H1 (cell line): Measurements from ENCODE around the gene TIMM21.

Experiments used
- EGR1 ChIP-seq: IDR thresholded peaks from 2 replicates; pipeline ENCODE4 v1.6.1; 2011; ENCODE audit warnings: low read depth, low read length, borderline replicate concordance
- POLR2A ChIP-seq, 2 experiments: IDR thresholded peaks; 1 replicate in 1 of 2; 2 replicates in 1 of 2; pipeline ENCODE4 v1.6.1; 2011; ENCODE audit warnings: low read depth in 2 of 2, low read length in 2 of 2, mild to moderate bottlenecking in 2 of 2; ENCODE audit errors: control extremely low read depth in 1 of 2
- SUZ12 ChIP-seq: fragments of 200-600 bp; sonication (generic); IDR thresholded peaks from 2 replicates; pipeline ENCODE4 v1.6.1; 2012; ENCODE audit warnings: mild to moderate bottlenecking, inconsistent platforms, low read length, moderate library complexity, mixed read lengths
- TF ChIP-seq, protein P1 (sequence below), 3 experiments: IDR thresholded peaks; 1 replicate in 2 of 3; 2 replicates in 1 of 3; pipeline versions ENCODE4 v1.5.1 to v1.6.1; 2011; ENCODE audit warnings: low read length in 3 of 3, mild to moderate bottlenecking in 3 of 3, inconsistent platforms in 2 of 3, low read depth in 1 of 3, moderate library complexity in 1 of 3; ENCODE audit not compliant: insufficient read depth in 1 of 3; ENCODE audit errors: control extremely low read depth in 1 of 3
- TF ChIP-seq, protein P2 (sequence below): IDR thresholded peaks from 2 replicates; pipeline ENCODE4 v1.6.1; 2012; ENCODE audit warnings: low read length, inconsistent platforms

DNA sequence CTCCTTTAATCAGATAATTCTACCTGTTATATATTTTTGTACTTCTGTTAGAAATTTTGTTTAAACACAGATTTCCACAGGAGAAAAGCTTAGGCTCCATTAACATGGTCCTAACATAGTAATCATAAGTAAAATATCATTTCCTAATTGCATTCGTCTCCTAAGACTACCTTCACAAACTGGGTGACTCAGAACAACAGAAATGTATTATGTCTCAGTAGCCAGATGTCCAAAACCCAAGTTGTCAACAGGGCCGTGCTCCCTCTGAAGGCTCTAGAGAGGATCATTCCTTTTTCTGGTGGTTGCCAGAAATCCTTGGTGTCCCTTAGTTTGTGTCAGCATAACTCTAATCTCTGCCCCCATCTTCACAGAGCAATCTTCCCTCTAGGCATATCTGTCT is 6.1 kb upstream of the TIMM21 start:
- no peak for TF ChIP-seq EGR1
- TF ChIP-seq, protein P1, sequence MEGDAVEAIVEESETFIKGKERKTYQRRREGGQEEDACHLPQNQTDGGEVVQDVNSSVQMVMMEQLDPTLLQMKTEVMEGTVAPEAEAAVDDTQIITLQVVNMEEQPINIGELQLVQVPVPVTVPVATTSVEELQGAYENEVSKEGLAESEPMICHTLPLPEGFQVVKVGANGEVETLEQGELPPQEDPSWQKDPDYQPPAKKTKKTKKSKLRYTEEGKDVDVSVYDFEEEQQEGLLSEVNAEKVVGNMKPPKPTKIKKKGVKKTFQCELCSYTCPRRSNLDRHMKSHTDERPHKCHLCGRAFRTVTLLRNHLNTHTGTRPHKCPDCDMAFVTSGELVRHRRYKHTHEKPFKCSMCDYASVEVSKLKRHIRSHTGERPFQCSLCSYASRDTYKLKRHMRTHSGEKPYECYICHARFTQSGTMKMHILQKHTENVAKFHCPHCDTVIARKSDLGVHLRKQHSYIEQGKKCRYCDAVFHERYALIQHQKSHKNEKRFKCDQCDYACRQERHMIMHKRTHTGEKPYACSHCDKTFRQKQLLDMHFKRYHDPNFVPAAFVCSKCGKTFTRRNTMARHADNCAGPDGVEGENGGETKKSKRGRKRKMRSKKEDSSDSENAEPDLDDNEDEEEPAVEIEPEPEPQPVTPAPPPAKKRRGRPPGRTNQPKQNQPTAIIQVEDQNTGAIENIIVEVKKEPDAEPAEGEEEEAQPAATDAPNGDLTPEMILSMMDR (IDR thresholded peaks at IDR 0.05; ENCODE audit: control extremely low read depth in 1 of 3, insufficient read depth in 1 of 3, low read depth in 1 of 3, low read length in 3 of 3) = no peak
- TF ChIP-seq, protein P2, sequence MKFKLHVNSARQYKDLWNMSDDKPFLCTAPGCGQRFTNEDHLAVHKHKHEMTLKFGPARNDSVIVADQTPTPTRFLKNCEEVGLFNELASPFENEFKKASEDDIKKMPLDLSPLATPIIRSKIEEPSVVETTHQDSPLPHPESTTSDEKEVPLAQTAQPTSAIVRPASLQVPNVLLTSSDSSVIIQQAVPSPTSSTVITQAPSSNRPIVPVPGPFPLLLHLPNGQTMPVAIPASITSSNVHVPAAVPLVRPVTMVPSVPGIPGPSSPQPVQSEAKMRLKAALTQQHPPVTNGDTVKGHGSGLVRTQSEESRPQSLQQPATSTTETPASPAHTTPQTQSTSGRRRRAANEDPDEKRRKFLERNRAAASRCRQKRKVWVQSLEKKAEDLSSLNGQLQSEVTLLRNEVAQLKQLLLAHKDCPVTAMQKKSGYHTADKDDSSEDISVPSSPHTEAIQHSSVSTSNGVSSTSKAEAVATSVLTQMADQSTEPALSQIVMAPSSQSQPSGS = no peak
- no peak for TF ChIP-seq SUZ12
- TF ChIP-seq POLR2A (IDR thresholded peaks at IDR 0.05; ENCODE audit: control extremely low read depth in 1 of 2, low read depth in 2 of 2, low read length in 2 of 2) = no peak
